ENCODE data around the gene TMEM247.

GRCh38 chr2:46493971-46494250 lies 14.5 kb downstream of the TMEM247 start:
- TF ChIP-seq TARDBP (IDR thresholded peaks at IDR 0.05) (no peak), NFRKB (IDR thresholded peaks at IDR 0.05) (no peak), FOXK2 (IDR thresholded peaks at IDR 0.05) (no peak), ELF4 (IDR thresholded peaks at IDR 0.05) (no peak), SP1 (IDR thresholded peaks at IDR 0.05) (no peak), PKNOX1 (IDR thresholded peaks at IDR 0.05) (no peak), CTBP1 (IDR thresholded peaks at IDR 0.05; ENCODE audit: borderline replicate concordance) (no peak), FOXA1 (IDR thresholded peaks at IDR 0.05) (no peak), FOXM1 (IDR thresholded peaks at IDR 0.05; ENCODE audit: borderline replicate concordance) (no peak), SUZ12 (IDR thresholded peaks at IDR 0.05) (no peak), BHLHE40 (IDR thresholded peaks at IDR 0.05; ENCODE audit: borderline replicate concordance) (no peak), HDGF (IDR thresholded peaks at IDR 0.05; ENCODE audit: borderline replicate concordance) (no peak), ZNF384 (IDR thresholded peaks at IDR 0.05) (no peak), LEF1 (IDR thresholded peaks at IDR 0.05; ENCODE audit: borderline replicate concordance) (no peak)
